ENCODE measurements around the gene REEP1. TPM values are rescaled to one million over a fixed set of nuclear protein-coding genes. Genes with fewer than 3 reads are reported as not detected.

The REEP1 gene
- total and polyA plus RNA-seq, 9 of the 15 experiments (the other 6 are each of a cell fraction or from before 2014, with no cell fraction given): 0.11 to 0.67 (median 0.13) TPM

DNA sequence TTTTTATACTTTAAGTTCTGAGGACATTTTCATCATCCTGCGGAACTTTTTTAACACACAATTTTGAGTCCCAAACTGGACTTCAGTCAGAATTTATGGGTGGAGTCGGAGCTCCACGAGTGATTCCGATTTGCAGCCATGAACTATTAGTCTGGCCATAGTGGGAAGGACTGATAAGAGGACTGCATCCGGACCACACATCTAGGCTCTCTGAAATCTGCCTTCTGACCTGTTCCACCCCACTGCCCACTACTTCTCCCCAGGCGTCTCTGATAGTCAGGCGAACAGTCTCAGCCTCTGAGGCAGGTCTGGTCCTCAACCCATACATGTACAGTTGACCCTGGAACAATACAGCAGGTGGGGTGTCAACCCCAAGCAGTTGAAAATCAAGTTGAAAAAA lies 133.0 kb downstream of the REEP1 start (continued):
- TF ChIP-seq, protein P1, sequence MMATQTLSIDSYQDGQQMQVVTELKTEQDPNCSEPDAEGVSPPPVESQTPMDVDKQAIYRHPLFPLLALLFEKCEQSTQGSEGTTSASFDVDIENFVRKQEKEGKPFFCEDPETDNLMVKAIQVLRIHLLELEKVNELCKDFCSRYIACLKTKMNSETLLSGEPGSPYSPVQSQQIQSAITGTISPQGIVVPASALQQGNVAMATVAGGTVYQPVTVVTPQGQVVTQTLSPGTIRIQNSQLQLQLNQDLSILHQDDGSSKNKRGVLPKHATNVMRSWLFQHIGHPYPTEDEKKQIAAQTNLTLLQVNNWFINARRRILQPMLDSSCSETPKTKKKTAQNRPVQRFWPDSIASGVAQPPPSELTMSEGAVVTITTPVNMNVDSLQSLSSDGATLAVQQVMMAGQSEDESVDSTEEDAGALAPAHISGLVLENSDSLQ (IDR thresholded peaks at IDR 0.05): 0 out of 2 replicates have a peak, but pooled peaks have one; percentile 8
- no peak for TF ChIP-seq E4F1 (CRISPR knock-in tag; IDR thresholded peaks at IDR 0.05; ENCODE audit: borderline replicate concordance)
- TF ChIP-seq ZBED1 (IDR thresholded peaks at IDR 0.05): no peak
- no peak for TF ChIP-seq TFAP4 (CRISPR knock-in tag; IDR thresholded peaks at IDR 0.05; ENCODE audit: borderline replicate concordance)
- TF ChIP-seq ELF4 (CRISPR knock-in tag; IDR thresholded peaks at IDR 0.05): no peak
- no peak for TF ChIP-seq ZNF134 (CRISPR knock-in tag; conservative IDR thresholded peaks at IDR 0.05)
- peak; percentile 50 for TF ChIP-seq SOX6 (IDR thresholded peaks at IDR 0.05)
- TF ChIP-seq RNF2 (IDR thresholded peaks at IDR 0.05): no peak
- TF ChIP-seq EP300 (IDR thresholded peaks at IDR 0.05; ENCODE audit: low read length): peak; percentile 77
- TF ChIP-seq, protein P2, sequence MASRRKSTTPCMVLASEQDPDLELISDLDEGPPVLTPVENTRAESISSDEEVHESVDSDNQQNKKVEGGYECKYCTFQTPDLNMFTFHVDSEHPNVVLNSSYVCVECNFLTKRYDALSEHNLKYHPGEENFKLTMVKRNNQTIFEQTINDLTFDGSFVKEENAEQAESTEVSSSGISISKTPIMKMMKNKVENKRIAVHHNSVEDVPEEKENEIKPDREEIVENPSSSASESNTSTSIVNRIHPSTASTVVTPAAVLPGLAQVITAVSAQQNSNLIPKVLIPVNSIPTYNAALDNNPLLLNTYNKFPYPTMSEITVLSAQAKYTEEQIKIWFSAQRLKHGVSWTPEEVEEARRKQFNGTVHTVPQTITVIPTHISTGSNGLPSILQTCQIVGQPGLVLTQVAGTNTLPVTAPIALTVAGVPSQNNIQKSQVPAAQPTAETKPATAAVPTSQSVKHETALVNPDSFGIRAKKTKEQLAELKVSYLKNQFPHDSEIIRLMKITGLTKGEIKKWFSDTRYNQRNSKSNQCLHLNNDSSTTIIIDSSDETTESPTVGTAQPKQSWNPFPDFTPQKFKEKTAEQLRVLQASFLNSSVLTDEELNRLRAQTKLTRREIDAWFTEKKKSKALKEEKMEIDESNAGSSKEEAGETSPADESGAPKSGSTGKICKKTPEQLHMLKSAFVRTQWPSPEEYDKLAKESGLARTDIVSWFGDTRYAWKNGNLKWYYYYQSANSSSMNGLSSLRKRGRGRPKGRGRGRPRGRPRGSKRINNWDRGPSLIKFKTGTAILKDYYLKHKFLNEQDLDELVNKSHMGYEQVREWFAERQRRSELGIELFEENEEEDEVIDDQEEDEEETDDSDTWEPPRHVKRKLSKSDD (conservative IDR thresholded peaks at IDR 0.05; ENCODE audit: low read length): no peak
- TF ChIP-seq ZBTB17 (CRISPR knock-in tag; IDR thresholded peaks at IDR 0.05): peak; percentile 99
- TF ChIP-seq SMARCE1 (IDR thresholded peaks at IDR 0.05): peak; percentile 67
- TF ChIP-seq SRSF3 (IDR thresholded peaks at IDR 0.05; ENCODE audit: insufficient read depth, low read length): no peak
- TF ChIP-seq NR2C1 (IDR thresholded peaks at IDR 0.05): no peak
- TF ChIP-seq NR2C1 (tag; IDR thresholded peaks at IDR 0.05): peak; percentile 32; the same call in 1 of the 2 replicates
- TF ChIP-seq, protein P3, sequence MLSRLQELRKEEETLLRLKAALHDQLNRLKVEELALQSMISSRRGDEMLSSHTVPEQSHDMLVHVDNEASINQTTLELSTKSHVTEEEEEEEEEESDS (CRISPR knock-in tag; IDR thresholded peaks at IDR 0.05): no peak
- TF ChIP-seq ZNF140 (CRISPR knock-in tag; IDR thresholded peaks at IDR 0.05): no peak
- no peak for TF ChIP-seq ATF1 (CRISPR knock-in tag; IDR thresholded peaks at IDR 0.05)
- no peak for TF ChIP-seq ATF1 (tag; IDR thresholded peaks at IDR 0.05)
- no peak for TF ChIP-seq RFX1 (IDR thresholded peaks at IDR 0.05)
- no peak for TF ChIP-seq FOXP1 (CRISPR knock-in tag; IDR thresholded peaks at IDR 0.05)
- TF ChIP-seq CEBPB (tag; IDR thresholded peaks at IDR 0.05): no peak
- TF ChIP-seq DACH1 (IDR thresholded peaks at IDR 0.05; ENCODE audit: partially characterized antibody): peak; percentile 39
- TF ChIP-seq, protein P4, sequence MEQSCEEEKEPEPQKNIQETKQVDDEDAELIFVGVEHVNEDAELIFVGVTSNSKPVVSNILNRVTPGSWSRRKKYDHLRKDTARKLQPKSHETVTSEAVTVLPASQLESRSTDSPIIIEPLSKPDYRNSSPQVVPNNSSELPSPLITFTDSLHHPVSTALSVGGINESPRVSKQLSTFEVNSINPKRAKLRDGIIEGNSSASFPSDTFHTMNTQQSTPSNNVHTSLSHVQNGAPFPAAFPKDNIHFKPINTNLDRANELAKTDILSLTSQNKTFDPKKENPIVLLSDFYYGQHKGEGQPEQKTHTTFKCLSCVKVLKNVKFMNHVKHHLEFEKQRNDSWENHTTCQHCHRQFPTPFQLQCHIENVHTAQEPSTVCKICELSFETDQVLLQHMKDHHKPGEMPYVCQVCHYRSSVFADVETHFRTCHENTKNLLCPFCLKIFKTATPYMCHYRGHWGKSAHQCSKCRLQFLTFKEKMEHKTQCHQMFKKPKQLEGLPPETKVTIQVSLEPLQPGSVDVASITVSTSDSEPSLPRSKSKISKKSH (CRISPR knock-in tag; IDR thresholded peaks at IDR 0.05): no peak
